WI38 (cell line): ENCODE data around the gene CENPB.

Experiments used
- H3K4me3 ChIP-seq: 2 replicates; pipeline ENCODE4 v1.5.1; 2011; ENCODE audit warnings: low read depth, mild to moderate bottlenecking, control low read depth, low read length
- TF ChIP-seq, protein P1 (sequence below): IDR thresholded peaks from 2 replicates; pipeline ENCODE4 v1.5.1; 2012; ENCODE audit warnings: low read depth, mild to moderate bottlenecking, control low read depth, low read length

The CENPB gene

DNA sequence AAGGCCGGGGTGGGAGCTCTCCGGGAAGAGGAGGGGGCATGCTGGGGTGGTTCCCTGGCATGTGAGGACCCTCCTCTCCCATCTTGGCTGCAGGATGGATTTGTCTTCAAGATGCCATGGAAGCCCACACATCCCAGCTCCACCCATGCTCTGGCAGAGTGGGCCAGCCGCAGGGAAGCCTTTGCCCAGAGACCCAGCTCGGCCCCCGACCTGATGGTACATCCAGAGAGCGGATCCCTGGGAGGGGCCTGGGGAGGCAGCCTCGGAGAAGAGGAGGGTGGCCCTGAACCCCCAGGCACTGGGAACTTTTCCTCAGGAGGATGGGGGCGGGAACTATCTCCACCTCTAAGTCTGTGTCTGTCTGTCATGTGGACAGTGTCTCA is 14.3 kb upstream of the CENPB start:
- TF ChIP-seq, protein P1, sequence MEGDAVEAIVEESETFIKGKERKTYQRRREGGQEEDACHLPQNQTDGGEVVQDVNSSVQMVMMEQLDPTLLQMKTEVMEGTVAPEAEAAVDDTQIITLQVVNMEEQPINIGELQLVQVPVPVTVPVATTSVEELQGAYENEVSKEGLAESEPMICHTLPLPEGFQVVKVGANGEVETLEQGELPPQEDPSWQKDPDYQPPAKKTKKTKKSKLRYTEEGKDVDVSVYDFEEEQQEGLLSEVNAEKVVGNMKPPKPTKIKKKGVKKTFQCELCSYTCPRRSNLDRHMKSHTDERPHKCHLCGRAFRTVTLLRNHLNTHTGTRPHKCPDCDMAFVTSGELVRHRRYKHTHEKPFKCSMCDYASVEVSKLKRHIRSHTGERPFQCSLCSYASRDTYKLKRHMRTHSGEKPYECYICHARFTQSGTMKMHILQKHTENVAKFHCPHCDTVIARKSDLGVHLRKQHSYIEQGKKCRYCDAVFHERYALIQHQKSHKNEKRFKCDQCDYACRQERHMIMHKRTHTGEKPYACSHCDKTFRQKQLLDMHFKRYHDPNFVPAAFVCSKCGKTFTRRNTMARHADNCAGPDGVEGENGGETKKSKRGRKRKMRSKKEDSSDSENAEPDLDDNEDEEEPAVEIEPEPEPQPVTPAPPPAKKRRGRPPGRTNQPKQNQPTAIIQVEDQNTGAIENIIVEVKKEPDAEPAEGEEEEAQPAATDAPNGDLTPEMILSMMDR = no peak
- no peak overlapping the region for H3K4me3 ChIP-seq

DNA sequence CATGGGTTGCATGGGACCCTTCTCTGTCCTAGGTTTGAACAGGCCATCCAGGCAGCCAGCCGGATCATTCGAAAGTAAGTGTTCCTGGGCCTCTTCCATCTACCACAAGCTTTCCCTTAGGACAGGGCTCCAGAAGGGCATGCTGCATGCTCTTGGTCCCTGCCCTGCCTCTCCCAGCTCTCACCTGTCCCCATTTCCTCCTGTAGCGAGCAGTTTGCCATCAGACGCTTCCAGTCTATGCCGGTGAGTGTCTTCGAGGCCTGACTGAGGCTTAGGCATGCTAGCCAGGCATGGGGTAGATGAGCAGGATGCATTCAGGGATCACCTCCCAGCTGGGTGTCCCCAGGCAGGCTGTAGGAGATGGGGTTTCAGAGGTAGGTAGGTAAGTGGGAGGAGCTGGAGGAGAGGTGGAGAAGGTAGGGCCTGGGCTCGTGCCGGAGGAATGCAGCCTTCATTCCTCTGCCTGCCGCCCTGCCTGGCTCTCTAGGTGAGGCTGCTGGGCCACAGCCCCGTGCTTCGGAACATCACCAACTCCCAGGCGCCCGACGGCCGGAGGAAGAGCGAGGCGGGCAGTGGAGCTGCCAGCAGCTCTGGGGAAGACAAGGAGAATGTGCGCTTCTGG is 13.8 kb upstream of the CENPB start:
- TF ChIP-seq, protein P1 = no peak
- no peak overlapping the region for H3K4me3 ChIP-seq

DNA sequence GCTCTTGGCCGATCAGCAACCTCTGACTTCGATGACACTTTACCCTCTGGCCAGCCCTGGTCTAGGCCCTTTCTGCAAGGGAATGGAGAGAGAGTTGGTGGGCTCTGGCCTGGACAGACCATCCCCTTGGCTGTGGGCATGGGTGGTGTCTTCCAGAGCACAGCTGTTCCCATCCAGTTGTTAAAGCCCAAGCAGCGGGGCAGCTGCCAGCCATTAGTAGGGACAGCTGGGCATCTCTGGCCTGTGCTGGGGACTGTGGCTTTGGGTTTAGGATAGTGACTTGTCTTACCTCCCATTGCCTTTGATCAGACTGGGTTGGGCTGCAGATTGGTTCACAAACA is 12.3 kb upstream of the CENPB start:
- H3K4me3 ChIP-seq = no peak overlapping the region
- TF ChIP-seq, protein P1 = no peak

DNA sequence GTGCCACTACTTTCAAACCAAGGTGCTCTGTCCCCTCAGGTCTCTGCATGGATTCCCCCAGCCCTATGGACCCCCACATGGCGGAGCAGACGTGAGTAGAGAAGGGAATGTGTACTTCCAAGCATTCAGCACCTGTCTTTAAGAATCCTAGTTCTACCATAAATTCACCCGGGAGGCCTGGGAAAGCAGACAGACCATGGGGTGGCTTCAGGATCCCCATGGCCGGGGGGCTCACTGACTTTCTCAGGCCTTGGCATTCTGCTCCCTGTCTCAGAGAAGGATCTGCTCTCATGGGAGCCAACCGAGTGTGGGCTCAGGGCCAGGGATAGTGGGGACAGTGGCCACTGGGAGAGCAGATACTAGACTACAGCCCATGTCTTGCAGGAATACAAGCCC is 11.8 kb upstream of the CENPB start:
- TF ChIP-seq, protein P1 = no peak
- peak overlapping the region; percentile 87 for H3K4me3 ChIP-seq

DNA sequence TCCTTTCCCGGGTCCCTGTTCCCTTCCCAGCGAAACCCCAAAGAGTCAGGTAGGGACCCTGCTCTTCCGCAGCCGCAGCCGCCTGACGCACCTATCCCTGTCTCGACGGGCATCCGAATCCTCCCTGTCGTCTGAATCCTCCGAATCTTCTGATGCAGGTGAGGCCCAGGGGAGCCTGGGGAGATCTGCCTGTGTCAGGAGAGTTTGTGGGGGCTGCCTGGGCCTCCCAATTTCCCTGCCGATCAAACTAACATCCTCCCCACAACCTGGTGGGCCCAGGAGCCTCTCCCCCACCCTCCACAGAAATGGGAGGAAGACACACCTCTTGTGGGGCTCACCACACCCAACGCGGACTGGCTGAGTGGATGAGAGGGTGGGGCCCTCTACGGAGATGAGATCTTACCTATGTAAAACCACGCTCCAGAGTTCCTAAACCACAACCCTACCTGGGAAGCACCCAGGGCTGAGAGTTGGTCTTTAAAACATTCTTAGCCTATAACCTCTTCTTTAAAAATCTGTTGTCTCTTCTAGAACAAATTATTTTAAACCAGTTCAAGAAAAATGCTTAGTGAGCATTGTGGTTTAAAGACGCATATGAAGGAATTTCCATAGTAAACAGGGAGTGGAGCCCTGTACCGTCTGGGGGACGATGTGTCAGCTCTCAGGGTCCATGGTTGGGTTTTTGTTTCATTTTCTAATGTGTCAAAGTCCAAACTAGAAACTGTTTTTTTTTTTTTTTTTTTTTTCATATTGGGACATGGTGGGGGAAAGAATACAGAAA is 11.2 kb upstream of the CENPB start:
- peak overlapping the region; percentile 87 for H3K4me3 ChIP-seq
- TF ChIP-seq, protein P1 = no peak

DNA sequence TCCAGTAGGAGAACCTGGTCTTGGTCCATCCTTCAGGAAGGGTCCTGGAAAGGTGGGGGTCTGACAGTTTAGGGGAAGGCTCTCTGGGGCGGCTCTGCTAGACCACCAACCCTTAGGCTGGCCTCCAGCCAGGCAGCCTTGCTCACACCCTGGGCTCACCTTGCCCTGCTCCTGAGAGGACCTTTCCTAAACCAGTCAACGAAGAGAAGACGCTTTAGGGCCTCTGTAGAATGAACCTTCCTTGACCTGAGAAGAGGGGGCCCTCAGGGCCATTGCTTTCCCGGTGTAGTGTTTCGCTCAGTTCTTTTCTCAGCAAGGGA is 10.6 kb upstream of the CENPB start:
- TF ChIP-seq, protein P1 = no peak
- peak overlapping the region; percentile 87 for H3K4me3 ChIP-seq

DNA sequence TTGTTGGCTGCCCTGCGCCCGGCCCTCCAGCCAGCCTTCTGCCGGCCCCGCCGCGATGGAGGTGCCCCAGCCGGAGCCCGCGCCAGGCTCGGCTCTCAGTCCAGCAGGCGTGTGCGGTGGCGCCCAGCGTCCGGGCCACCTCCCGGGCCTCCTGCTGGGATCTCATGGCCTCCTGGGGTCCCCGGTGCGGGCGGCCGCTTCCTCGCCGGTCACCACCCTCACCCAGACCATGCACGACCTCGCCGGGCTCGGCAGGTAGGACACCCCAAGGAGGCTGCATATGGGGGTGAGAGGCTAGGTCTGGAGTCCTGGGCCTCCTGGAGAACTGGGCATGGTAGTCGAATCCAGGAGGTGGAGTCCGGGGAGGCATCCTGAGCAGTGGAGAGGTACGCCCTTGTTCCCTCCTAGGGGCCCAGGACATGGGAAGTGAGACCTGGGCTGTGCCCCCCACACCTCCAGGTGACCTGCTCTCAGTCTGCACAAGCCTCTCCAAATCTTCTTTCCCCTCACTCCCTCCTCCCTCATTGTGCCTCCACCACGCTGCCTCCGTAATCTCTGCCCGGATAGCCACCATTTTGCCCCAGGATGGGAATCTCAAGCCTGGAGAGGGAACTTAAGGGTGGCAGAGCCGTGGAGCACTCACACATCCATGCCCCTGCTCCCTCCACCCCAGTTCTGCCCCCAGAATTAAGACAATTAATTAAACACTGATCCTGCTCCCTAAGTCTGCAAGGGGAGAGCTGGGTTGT is 10.1 kb upstream of the CENPB start:
- TF ChIP-seq, protein P1 = no peak
- peak overlapping the region; percentile 87 for H3K4me3 ChIP-seq
